GF-D8 (cell line): ENCODE data around the gene PGA4.
"Not testable (repeated sequence)": the region's sequence is repeated elsewhere in the genome, so short reads cannot be mapped to it uniquely, and the experiment has no call there.

Experiments
- DNase-seq: peaks from one replicate; lab custom pipeline; 2025; lab: John Stamatoyannopoulos, UW

The PGA4 gene

DNA sequence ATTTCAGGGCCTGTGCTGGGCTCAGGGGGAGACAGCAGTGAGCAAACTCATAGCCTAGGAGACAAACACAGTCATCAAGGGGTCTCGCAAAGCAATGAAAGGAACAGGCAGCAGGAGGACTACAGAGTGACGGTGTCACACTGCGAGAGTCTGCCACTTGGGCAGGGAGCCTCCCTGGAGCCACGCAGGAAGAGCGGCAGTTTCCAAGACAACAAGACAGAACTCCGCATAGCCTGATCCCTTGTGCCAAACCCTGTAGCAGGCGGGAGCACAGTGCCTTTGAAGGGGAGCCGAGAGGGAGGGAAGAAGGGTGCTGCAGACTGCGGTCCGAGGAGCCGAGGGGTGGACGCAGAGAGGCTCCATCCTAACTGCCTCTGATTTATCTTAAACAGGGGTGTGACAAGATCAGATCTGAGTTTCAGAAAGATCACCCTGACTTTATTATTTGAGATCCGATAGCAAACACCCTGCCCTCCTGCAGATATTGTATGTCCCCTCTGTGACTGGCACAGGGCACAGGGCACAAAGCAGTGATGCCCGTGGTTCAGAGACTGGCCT is 17.6 kb upstream of the PGA4 start:
- not testable (repeated sequence) for DNase-seq

GRCh38 chr11:61207636-61208310 is 14.4 kb upstream of the PGA4 start:
- DNase-seq, result not testable (repeated sequence)

DNA sequence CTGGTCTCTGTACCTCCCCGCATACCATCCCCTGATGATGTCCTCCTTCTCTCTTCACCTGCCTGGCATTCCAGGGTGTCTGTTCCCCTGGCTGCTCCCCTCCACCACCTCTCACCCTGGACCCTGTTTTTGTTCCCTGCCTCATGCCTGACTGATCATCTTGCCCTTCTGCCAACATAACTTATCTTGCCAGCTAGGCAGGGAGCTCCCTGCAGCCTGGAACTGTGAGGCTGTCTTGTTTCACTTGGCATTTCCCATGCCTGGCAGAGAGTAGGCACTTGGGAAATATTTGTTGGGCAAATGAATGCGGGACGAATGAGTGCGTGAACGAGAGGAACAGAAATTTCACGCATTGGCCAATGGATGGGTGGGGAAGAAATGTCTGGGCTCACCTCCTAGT is 11.5 kb upstream of the PGA4 start:
- not testable (repeated sequence) for DNase-seq

GRCh38 chr11:61211327-61211952 is 10.7 kb upstream of the PGA4 start:
- DNase-seq, result not testable (repeated sequence)

- not testable (repeated sequence) for DNase-seq
Observed at GRCh38 chr11:61212202-61212601, 9.9 kb upstream of the PGA4 start.

GRCh38 chr11:61213711-61214324 is 8.3 kb upstream of the PGA4 start:
- DNase-seq, result not testable (repeated sequence)

DNA sequence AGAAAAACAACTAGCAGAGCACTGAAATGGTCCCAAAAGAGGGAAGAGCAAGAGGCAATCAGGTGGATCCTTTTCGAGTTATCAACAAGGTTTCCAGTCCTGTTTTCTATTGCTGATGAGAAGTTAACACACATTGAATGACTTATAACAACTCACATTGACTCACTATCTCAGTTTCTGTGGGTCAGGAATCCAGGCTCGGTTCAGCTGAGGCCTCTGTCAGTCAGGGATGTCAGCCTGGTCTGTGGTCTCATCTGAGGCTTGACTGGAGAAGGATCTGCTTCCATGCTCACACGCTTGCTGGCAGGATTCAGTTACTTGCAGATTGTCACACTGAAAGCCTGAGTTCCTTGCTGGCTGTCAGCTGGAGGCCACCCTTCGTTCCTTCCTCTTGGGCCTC is 3.8 kb upstream of the PGA4 start:
- not testable (repeated sequence) for DNase-seq

DNA sequence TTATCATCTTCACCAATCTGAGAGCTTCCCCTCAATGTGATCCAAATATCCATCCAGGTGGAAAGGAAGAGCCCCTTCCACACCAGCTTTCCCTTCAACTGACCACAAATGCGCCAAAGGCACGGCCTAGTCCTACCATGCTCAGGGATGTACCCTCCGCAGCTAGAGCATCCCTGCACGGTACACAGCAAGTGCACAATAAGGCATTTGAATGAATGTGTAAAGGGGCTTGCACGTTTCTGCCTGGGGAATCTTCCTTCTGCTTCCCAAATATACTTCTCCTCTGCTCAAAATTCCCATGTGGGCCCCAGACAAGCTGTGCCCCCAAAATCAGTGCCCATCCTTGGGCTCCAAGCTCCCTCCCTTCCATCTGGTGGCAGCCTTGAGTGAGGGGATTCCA is 3.1 kb upstream of the PGA4 start:
- not testable (repeated sequence) for DNase-seq

GRCh38 chr11:61222692-61223091 is 545 bp downstream of the PGA4 start:
- not testable (repeated sequence) for DNase-seq

GRCh38 chr11:61226457-61227137 is 4.5 kb downstream of the PGA4 start:
- DNase-seq, result not testable (repeated sequence)

- not testable (repeated sequence) for DNase-seq
Observed at GRCh38 chr11:61229458-61229857, 7.3 kb downstream of the PGA4 start.

GRCh38 chr11:61231033-61231432 is 8.9 kb downstream of the PGA4 start:
- DNase-seq, result not testable (repeated sequence)

- not testable (repeated sequence) for DNase-seq
Observed at GRCh38 chr11:61231585-61231984, 9.4 kb downstream of the PGA4 start.

DNA sequence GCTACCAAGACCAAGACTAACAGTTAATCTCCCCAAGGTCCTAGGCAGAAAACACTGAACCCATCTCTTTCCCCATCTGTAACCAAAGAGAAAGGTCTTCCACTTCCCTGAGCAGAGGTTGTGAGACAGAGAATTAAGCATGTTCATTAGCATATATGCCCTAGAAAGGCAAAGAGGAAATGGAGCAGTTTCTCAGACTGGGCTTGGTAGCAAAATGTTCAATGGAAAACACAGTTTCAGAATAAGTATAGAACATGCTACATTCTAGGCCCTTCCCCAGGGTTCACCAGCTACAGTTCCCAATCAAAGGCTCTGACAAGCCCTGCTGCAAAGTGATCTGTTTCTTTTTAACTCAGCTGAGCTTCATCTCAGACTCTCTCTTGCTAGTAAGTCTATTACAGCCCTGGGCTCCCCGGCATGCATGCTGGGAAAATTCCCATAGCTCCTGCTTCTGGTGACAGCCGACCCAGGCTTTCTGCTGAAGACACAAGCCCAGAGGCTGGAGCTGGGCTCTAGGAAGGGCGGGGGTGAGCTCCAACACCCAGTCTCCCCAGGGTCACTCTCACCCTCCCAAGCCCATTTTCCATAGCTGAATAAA is 10.5 kb downstream of the PGA4 start:
- not testable (repeated sequence) for DNase-seq

- DNase-seq, result not testable (repeated sequence)
Observed at GRCh38 chr11:61237130-61237529, 15.0 kb downstream of the PGA4 start.

GRCh38 chr11:61240288-61240687 is 18.1 kb downstream of the PGA4 start:
- DNase-seq, result not testable (repeated sequence)

DNA sequence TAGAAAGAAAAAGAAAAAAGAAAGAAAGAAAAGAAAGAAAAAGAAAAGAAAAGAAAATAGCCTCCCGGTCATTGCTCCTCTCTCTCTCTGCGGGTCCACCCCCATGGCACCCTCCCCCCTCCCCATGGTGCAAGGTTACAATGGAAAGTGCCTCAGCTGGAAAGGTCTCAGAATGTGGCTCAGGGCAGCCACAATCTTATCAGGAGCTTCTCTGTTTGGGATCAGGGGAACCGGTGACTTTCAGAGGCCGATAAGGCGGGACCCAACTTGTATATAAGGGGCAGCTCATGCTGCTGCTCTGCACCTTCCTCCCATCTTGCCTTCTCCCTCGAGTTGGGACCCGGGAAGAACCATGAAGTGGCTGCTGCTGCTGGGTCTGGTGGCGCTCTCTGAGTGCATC is 18.7 kb downstream of the PGA4 start, which contains the start of gene PGA5:
TSS of gene PGA5 (plus strand) at position 301 of the 400 bp plus-strand sequence. CDS start at position 353, 52 bp downstream.
- DNase-seq, result not testable (repeated sequence)

GRCh38 chr11:61241526-61241925 is 19.4 kb downstream of the PGA4 start:
- not testable (repeated sequence) for DNase-seq

DNA sequence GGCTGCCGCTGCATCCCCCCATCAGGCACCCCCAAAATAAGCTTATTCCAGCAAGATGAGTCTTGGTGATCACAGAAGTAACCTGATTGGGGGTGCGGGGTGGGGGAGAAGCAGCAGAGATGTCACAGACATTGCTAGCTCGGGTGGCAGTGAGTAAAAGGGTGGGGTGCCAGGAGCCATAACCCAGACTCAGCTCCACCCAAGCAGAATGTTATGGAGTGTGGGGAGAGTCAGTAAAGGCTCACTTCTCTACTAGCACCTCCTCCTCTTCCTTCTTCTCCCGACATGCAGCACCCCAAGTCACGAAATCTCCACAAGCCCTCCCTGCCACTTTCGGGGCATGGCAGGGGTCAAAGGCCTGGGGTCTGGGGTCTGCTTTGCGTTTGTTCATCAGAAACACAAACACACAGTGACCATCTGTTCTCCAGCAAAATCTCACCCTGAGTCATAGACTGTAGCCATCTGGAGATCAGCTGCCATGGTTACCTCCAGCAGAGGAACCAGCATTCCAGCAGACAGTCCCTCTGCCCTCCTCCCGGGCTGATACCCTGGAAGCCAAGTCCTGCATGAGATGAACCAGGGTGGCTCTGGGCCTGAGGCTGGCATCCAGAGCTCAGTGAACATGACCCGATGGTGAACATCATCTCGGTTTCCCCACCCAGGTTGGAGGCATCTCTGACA is 23.3 kb downstream of the PGA4 start:
- not testable (repeated sequence) for DNase-seq

- not testable (repeated sequence) for DNase-seq
Observed at GRCh38 chr11:61248071-61248470, 25.9 kb downstream of the PGA4 start.

DNA sequence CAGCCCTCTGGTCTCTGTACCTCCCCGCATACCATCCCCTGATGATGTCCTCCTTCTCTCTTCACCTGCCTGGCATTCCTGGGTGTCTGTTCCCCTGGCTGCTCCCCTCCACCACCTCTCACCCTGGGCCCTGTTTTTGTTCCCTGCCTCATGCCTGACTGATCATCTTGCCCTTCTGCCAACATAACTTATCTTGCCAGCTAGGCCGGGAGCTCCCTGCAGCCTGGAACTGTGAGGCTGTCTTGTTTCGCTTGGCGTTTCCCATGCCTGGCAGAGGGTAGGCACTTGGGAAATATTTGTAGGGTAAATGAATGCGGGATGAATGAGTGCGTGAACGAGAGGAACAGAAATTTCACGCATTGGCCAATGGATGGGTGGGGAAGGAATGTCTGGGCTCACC is 27.1 kb downstream of the PGA4 start:
- DNase-seq, result not testable (repeated sequence)
